Smooth muscle cell of bladder (primary cell): Measurements from ENCODE around the gene OR6B2. TPM values are rescaled to one million over a fixed set of nuclear protein-coding genes. Genes with fewer than 3 reads are reported as not detected.

Experiments used
- total RNA-seq: library from RNA; depleted of rRNA; stranded (reverse); fragments of >200 nt; gene quantifications from 2 replicates; pipeline ENCODE4 v1.2.3, GENCODE V29; 2014

Gene OR6B2
- total RNA-seq, result not detected in 2 replicates

DNA sequence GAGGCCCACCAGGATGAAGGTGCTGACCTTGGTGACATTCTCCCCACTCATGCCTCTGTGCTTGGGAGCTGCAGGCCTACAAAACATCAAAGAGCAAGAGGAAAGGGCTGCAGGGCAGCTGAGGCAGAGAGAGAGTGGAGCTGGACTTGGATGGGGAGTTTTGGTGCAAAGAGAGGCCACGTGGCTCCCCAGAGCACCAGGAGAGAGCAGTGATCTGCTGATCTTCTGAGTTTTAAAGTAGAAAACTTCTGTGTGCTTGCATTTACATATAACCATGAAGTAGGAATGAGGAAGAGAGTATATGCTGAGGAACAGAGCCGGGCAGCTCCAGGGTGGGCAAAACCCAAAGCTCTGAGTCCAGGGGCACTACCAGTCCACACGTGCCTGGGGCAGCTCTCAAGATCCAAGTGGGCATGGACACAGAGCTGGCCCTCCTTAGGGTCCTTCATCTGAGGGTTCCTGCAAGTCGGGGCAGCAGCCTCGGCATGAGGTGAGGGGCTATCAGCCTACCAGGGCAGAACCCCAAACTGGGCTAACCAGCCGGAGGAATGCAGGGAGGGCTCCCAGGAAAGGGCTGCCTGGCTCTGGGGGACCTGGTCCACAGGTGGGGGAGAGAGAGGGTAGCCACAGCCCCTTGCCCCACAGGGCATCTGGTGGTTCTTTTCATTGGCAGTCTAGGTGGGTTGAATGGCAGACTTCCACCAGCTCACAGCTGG is at the start of gene OR6B2:
Gene OR6B2, minus strand, starts transcription at position 51 of the 716 bp plus-strand sequence. Its CDS starts 0 bp downstream, at position 51.

DNA sequence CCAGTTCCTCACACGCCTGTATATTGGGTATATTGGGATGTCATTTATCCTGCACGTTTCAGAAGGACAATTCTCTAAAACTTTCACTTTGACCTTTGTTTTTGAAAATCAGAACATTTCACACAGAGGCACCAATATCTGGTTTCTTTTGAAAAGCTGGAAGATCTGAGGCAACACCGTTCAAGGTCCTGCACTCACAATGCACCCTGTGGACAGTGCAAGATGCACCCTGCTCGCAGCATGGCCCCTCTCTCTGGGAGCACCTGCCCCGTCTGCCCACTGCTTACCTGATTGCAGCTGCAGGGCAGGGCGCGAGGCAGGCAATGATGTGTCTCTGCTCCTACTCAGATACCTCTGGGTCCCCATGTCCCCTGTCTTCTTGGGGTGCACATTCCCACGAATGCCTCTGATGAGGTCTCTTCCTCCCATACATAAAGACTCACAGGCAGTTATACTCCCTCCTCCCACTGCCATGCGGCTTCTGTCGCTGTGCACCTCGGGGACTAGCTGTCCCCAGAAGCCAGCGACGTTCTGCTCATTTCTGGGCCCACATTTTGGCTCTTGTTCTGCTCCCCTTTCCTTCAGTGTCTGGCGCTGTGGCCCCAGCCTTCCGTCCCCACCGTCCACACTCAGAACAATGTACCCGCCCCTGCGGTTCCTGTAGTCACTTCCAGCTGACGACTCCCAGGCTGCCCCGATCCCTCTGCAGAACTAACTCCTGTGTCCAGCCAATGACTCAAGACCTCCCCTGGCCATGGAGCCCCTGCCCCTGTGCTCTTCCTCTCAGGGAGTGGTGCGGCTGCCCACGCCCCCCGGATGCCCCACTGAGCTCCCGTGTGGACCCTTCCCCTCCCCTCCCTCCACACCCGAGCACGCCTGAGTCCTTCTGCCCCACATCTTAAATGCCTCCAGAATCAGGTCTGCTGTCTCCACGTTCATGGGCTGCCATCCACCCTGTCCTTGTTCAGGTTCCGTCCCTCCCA is 23.2 kb upstream of the OR6B2 start, which contains the start of gene OR6B3:
Gene OR6B3, minus strand, starts transcription at position 349 of the 983 bp plus-strand sequence.

Other genes with a start within 250 kb of the OR6B2 start
- 101 and 135 TPM in 2 replicates for gene NDUFA10, start 5.1 kb downstream of the OR6B2 start, total RNA-seq
- gene OR6B3, start 23.1 kb upstream of the OR6B2 start, total RNA-seq, result not detected in 2 replicates
- gene COPS9, start 105.9 kb upstream of the OR6B2 start, total RNA-seq, result 93.3 and 122 TPM in 2 replicates
- not detected in 2 replicates for gene OTOS, start 110.2 kb upstream of the OR6B2 start, total RNA-seq